ENCODE results near the gene PRAMEF1.
"Not testable (repeated sequence)": the region's sequence is repeated elsewhere in the genome, so short reads cannot be mapped to it uniquely, and the experiment has no call there.

PRAMEF1 gene, protein sequence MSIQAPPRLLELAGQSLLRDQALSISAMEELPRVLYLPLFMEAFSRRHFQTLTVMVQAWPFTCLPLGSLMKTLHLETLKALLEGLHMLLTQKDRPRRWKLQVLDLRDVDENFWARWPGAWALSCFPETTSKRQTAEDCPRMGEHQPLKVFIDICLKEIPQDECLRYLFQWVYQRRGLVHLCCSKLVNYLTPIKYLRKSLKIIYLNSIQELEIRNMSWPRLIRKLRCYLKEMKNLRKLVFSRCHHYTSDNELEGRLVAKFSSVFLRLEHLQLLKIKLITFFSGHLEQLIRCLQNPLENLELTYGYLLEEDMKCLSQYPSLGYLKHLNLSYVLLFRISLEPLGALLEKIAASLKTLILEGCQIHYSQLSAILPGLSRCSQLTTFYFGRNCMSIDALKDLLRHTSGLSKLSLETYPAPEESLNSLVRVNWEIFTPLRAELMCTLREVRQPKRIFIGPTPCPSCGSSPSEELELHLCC

GRCh38 chr1:12791097-12791496 is at the start of gene PRAMEF1:
TSS of gene PRAMEF1 (plus strand) at chr1:12791397. CDS start at chr1:12793228, 1,831 bp downstream.
- not testable (repeated sequence) for DNase-seq (ENCODE audit: low read depth)

DNA sequence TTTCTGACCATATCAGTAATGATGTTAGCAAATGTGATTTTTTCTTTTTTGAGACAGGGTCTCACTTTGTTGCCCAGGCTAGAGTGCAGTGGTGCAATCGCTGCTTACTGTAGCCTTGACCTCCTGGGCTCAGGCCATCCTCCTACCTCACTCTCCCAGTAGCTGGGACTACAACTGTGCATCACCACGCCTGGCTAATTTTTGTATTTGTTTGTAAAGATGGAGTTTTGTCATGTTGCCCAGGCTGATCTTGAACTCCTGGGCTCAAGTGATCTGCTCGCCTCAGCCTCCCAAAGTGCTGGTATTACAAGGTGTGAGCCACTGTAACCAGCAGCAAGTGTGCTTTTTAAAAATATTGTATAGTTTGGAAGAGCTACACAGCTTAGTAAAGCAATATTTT is 49.3 kb upstream of the PRAMEF1 start:
- no peak for DNase-seq (ENCODE audit: low read depth)

DNA sequence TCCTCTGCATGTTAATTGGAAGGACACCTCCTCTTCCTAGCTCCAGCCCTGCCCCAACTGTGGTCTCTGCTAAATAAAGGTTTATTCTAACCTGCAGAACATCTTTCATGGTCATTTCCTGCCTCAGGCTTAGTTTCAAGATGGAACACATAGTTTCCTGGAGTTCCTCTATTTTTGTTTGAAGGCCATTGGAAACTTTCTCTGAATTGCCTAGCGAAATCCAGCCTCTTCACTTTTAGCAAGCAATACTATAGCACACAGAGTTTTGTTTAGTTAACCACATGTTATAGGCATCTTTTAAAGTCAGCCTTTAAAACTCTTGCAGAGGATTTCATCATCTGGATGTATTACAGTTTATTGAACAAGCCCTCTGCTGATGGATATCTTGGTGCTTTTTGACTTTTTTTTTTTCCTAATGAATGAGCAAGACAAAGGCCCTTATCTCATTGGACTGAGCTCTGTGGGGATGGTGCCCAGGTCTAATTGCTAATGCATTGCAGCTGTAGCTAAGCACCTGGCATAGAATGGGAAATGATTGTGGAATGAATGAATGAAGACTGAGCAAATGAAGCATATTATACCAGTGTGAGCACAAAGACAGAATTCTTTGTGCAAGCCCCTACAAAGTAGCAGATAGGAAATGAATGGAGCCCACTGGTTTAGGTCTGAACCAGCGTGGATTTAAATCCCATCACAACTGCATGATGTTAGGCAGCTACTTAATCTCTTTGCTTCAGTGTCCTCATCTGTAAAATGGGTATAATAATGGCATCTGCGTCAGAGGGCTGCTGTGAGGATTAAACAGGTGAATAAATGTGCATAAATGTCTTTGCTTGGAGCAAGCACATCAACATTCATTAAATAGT is 45.8 kb upstream of the PRAMEF1 start:
- DNase-seq (ENCODE audit: low read depth), result no peak

DNA sequence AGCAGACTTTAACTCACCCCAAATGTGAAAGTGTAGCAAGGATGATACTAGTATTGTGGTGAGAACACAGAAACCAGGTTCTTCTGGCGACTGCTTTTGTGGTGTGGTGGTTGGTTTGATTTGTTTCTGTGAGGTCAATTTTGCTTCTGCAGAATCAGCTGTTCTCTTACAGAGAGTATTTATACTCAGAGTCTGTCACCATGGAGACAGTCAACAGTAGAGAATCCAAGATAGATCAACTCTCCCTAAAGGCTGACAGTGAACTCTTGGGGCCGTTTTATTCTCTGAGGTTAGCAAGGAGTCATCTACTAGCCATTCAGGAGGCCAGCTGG is 45.2 kb upstream of the PRAMEF1 start, which contains the start of gene CFAP107:
CFAP107 (plus strand) TSS at position 209 of the 332 bp plus-strand sequence. CDS start 231 bp downstream, outside the sequence.
- DNase-seq (ENCODE audit: low read depth), result no peak

DNA sequence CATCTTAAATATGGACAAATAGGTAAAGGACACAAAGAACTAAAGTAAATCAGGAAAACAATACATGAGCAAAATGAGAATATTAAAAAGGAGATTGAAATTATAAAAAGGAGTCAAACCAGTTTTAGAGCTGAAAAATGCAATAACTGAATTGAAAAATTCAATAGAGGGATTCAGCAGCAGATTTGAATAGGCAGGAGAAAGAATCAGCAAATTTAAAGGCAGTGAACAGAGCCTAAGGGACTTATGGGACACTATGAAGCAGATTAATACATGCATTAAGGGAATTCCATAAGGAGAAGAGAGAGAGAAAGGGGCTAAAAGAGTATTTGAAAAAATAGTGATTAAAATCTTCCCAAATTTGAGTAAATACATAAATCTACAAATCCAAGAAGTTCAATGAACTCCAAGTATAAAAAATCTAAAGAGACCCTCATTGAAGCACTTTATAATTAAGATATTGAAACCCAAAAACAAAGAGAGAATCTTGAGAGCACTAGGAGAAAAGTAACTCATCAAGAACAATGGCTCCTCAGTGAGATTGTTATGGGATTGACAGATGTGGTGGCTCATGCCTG is 42.3 kb upstream of the PRAMEF1 start:
- DNase-seq (ENCODE audit: low read depth), result no peak

- DNase-seq (ENCODE audit: low read depth), result no peak
Measured at GRCh38 chr1:12754738-12755137, 36.5 kb upstream of the PRAMEF1 start.

- no peak for DNase-seq (ENCODE audit: low read depth)
Measured at GRCh38 chr1:12756273-12756672, 34.9 kb upstream of the PRAMEF1 start.

DNA sequence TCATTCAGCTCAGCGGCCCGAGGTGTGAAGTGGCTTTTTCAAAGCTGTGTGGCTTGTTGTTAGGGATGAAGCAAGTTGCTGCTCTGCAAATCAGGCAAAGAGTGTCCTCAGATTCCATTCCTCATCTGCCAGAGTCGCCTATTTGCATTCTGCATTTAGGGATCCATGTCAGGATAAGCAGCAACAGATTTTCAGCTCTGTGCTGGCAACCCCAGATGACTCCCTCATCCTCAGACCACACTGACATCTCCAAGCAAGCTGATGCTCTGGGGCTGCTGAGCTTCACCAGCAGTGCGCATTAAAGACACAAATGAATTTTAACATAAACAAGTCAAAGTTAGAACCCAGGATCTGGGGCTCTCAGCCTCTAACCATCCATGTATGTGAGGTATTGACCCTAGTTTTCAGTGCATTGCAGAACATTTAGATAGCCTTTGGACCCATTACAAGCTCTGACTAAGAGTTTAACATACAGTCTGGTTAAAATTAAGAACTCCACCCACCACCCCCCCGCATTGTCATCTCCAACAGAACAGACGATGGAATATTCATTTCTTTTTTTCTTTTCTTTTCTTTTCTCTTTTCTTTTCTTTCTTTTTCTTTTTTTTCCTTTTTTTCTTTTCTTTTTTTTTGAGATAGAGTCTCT is 34.3 kb upstream of the PRAMEF1 start:
- DNase-seq (ENCODE audit: low read depth), result no peak

GRCh38 chr1:12757836-12758235 is 33.4 kb upstream of the PRAMEF1 start:
- DNase-seq (ENCODE audit: low read depth), result no peak

- DNase-seq (ENCODE audit: low read depth), result no peak
Measured at GRCh38 chr1:12760256-12760795, 30.9 kb upstream of the PRAMEF1 start.

DNA sequence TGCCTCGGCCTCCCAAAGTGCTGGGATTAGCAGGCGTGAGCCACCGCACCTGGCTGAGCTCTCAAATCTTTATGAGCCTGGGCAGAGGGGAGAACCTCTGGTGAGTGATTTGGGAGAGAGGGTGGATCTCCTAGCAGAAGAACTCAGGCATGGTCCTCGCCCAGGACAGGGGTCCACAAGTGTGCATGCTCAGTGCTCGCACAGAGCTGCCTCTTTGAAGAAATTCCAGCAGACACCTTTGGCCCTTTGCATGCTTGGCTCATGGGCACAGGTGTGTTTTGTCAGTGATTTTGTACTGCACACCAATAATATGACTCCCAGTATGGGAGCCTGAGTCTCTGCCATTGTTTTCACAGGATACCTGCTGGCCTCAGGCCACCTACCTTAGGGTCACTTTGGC is 29.4 kb upstream of the PRAMEF1 start:
- no peak for DNase-seq (ENCODE audit: low read depth)

GRCh38 chr1:12762766-12763165 is 28.4 kb upstream of the PRAMEF1 start:
- no peak for DNase-seq (ENCODE audit: low read depth)

DNA sequence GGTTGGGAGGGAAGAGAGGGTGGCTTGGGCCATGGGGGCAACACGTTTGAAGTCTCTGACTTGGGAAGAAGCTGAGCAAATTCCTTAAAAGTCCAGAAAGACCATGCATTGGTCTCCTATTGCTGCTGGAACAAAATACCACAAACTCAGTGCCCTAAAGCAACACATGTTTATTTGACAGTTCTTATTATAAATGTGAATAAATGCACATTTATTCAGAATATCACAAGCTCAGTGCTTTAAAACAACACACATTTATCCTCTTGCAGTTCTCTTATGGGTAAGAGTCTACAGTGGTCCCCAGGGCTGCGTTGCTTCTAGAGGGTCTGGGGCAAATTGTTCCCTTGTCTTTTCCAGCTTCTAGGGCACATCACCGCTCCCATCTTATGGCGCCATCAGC is 27.7 kb upstream of the PRAMEF1 start:
- no peak for DNase-seq (ENCODE audit: low read depth)

GRCh38 chr1:12764016-12764415 is 27.2 kb upstream of the PRAMEF1 start:
- no peak for DNase-seq (ENCODE audit: low read depth)

- DNase-seq (ENCODE audit: low read depth), result no peak
Measured at GRCh38 chr1:12769031-12769430, 22.2 kb upstream of the PRAMEF1 start.

- DNase-seq (ENCODE audit: low read depth), result no peak
Measured at GRCh38 chr1:12769976-12770505, 21.2 kb upstream of the PRAMEF1 start.

GRCh38 chr1:12770620-12771019 is 20.6 kb upstream of the PRAMEF1 start:
- DNase-seq (ENCODE audit: low read depth), result no peak

DNA sequence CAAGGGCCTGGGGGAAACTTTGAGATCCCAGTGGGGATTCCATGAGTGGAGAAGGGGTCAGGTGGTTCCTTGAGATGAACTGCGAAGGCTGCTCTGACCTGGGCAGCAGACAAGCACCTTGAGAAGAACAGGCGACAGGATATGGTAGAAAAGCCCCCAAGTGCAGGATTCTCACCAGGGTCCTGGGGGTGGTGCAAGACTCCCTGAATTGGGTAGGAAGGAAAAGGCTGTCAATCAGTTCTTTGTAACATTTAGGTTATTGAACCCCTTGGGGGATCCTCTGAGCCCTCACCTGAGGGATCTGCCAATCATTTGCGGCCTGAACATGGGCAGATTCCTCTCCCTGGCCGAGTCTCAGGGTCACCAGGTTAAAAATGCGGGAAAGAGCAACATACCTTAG is 20.0 kb upstream of the PRAMEF1 start:
- no peak for DNase-seq (ENCODE audit: low read depth)

DNA sequence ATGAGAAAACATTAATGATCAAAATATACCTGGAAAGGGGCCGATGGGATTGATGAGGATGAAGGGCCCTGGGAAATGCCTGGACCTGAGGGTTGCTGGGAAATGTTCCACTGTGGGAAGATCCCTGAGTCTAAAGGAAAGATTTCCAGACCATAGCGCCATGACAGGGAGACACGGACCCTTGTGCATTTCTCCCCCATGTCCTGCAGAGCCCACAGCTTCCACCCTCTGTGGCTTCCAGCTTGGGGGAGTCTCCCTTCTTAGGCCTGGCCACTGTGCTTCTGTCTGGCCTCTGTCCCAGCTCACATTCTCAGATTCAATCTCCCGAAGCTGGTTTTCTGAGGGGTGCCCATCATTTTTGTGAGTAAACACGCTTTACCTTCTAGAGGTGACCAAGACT is 18.7 kb upstream of the PRAMEF1 start:
- DNase-seq (ENCODE audit: low read depth), result no peak

DNA sequence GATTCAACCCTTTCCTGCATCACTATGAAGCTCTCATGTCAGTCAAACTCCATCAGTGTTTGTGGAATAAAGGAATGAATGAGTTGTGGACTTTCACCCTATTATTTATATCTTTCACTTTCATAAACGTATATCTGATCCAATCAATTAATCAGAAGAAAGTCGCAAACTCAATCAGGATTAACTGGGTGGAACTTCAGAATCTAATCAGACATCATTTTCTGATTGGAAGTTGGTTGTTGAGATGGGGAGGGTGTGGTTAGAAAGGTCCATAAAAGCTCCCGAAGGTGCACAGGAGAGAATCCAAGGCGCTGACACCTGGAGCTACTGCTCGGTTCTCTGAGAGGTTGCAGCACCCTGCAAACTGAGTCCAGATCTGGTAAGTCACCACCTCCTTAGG is 17.8 kb upstream of the PRAMEF1 start, which contains the start of gene PRAMEF12:
PRAMEF12 (plus strand) TSS at position 301 of the 400 bp plus-strand sequence. CDS start 1,130 bp downstream, outside the sequence.
- no peak for DNase-seq (ENCODE audit: low read depth)

- no peak for DNase-seq (ENCODE audit: low read depth)
Measured at GRCh38 chr1:12774801-12775345, 16.3 kb upstream of the PRAMEF1 start.

Data from amniotic epithelial cell (primary cell).